ENCODE measurements around the gene CREBRF. TPM values are rescaled to one million over a fixed set of nuclear protein-coding genes. Genes with fewer than 3 reads are reported as not detected.

The CREBRF gene
- total and polyA plus RNA-seq, 9 of the 15 experiments (the other 6 are each of a cell fraction or from before 2014, with no cell fraction given) = 1.1 to 4.9 (median 2.9) TPM

- TF ChIP-seq REST (IDR thresholded peaks at IDR 0.05; ENCODE audit: borderline replicate concordance) = no peak
- no peak for TF ChIP-seq REST (CRISPR knock-in tag; IDR thresholded peaks at IDR 0.05; ENCODE audit: low read depth)
- no peak for TF ChIP-seq ATF7 (IDR thresholded peaks at IDR 0.05)
- TF ChIP-seq POLR3A (IDR thresholded peaks at IDR 0.05; ENCODE audit: borderline replicate concordance, extremely low read depth, insufficient read depth, insufficient read length) = no peak
- TF ChIP-seq ZNF121 (CRISPR knock-in tag; conservative IDR thresholded peaks at IDR 0.05) = no peak
- no peak for TF ChIP-seq CHD7 (IDR thresholded peaks at IDR 0.05; ENCODE audit: low read depth, low read length)
These were observed 19.8 kb downstream of the CREBRF start (continued) for GRCh38 chr5:173075970-173076369.
